HG03025 (cell line): ENCODE data around the gene AIRE.
A peak's percentile ranks its signal among the peaks of the same experiment; 100 is the strongest.
"Not testable (repeated sequence)": the region's sequence is repeated elsewhere in the genome, so short reads cannot be mapped to it uniquely, and the experiment has no call there.

ENCODE experiments used
- ATAC-seq: cut with Tn5 transposase; IDR thresholded peaks from one replicate; pipeline ENCODE4 v1.9.1; 2021; ENCODE audit warnings: mild to moderate bottlenecking, moderate library complexity; ENCODE audit not compliant: unreplicated experiment, low FRiP score

AIRE gene

GRCh38 chr21:44285138-44285992 lies at the start of gene AIRE:
TSS of gene AIRE (plus strand) at chr21:44285876. CDS start at chr21:44286007, 131 bp downstream.
- no peak for ATAC-seq

- not testable (repeated sequence) for ATAC-seq
These were observed 45.3 kb upstream of the AIRE start for GRCh38 chr21:44240353-44240752.

GRCh38 chr21:44240842-44241241 lies 44.8 kb upstream of the AIRE start, which contains the start of gene ICOSLG:
TSS of gene ICOSLG (minus strand) at chr21:44240943. CDS start at chr21:44240817, 126 bp downstream.
- peak; percentile 36 for ATAC-seq

- ATAC-seq: peak; percentile 23
These were observed 44.4 kb upstream of the AIRE start for GRCh38 chr21:44241281-44241680.

GRCh38 chr21:44243980-44244379 lies 41.7 kb upstream of the AIRE start:
- ATAC-seq: peak; percentile 36

- not testable (repeated sequence) for ATAC-seq
These were observed 37.8 kb upstream of the AIRE start for GRCh38 chr21:44247904-44248303.

- ATAC-seq: not testable (repeated sequence)
These were observed 36.3 kb upstream of the AIRE start for GRCh38 chr21:44249204-44250037.

GRCh38 chr21:44253832-44254710 lies 31.6 kb upstream of the AIRE start:
- no peak for ATAC-seq

- ATAC-seq: no peak
These were observed 30.1 kb upstream of the AIRE start for GRCh38 chr21:44255511-44255981.

- no peak for ATAC-seq
These were observed 27.5 kb upstream of the AIRE start for GRCh38 chr21:44258056-44258725.

GRCh38 chr21:44259082-44259705 lies 26.5 kb upstream of the AIRE start:
- ATAC-seq: no peak

GRCh38 chr21:44260066-44260465 lies 25.6 kb upstream of the AIRE start:
- ATAC-seq: no peak

GRCh38 chr21:44260791-44261631 lies 24.7 kb upstream of the AIRE start:
- ATAC-seq: no peak

- no peak for ATAC-seq
These were observed 23.9 kb upstream of the AIRE start, which contains the start of gene DNMT3L for GRCh38 chr21:44261675-44262295. TSS of gene DNMT3L (minus strand) at chr21:44261897. CDS start at chr21:44261259, 638 bp downstream.

GRCh38 chr21:44262338-44263056 lies 23.2 kb upstream of the AIRE start:
- no peak for ATAC-seq

GRCh38 chr21:44263221-44263760 lies 22.4 kb upstream of the AIRE start:
- no peak for ATAC-seq

- ATAC-seq: no peak
These were observed 21.9 kb upstream of the AIRE start for GRCh38 chr21:44263768-44264167.
